NCI-H526 (cell line): ENCODE measurements around the gene NR5A1.
A peak's percentile ranks its signal among the peaks of the same experiment; 100 is the strongest.

ENCODE experiments used
- DNase-seq, 2 experiments: peaks; one replicate each; lab custom pipeline; 2025; lab: John Stamatoyannopoulos, UW

The NR5A1 gene

DNA sequence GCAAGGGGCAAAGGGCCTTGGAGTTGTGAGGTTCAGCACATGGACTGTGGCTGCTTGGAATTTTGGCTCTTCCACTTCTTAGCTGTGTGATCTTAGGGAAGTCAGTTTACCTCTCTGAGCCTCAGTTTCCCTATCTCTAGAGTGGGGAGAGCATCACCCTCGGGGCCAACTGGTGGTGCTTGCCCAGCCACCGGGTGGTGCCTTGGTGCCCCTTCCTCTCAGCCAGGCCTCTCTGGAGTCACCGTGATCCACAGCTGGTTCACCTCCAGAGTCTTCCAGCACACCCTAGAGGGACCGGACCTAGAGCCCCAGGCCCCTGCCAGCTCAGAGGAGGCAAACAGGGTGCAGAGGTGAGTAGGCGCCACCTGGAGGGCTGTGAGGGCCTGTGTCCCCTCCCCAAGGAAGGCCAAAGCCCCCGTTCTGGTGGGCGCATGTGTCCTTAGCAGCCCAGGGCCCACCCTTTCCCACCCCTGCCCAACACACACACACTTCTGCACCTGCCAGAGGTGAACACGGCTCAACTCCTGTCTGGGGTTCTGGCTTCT, 49.2 kb downstream of the NR5A1 start:
- DNase-seq = no peak

DNA sequence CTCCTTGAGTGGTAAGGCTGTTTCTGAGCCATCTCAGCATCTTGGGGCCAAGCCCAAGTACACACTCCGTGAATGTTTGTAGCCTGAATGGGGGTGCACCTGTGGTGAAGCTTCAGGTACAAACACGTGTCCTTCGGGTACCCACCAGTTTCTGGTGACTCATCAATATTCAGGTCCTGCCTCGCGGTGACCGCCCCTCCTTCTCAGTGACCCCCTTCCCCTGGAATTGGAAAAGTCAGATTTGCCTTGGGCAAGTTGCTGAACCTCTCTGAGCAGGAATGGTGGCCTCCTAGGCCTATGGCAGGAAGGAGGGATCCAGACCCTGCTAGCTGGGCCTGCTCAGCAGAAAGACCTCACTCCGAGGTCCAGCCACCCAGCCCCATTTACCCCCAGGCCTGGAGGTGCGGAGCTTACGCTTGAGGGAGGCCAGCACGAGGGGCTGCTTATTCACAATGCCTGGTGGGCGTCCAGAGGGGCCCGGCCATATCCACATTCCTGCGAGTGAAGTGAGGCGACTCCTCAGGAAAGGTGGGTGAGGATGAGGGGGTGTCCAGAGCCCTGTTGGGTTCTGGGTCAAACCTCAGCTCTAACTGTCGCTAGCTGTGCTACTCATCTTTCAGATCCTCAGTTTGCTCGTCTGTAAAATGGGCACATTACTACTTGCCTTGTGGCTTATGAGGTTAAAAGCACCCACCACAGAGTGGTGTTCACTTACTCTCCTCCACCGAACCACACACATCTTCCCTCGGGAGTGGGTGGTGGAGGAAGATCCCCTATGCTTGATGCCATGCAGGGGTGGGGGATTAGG, 49.9 kb downstream of the NR5A1 start:
- DNase-seq = no peak

DNA sequence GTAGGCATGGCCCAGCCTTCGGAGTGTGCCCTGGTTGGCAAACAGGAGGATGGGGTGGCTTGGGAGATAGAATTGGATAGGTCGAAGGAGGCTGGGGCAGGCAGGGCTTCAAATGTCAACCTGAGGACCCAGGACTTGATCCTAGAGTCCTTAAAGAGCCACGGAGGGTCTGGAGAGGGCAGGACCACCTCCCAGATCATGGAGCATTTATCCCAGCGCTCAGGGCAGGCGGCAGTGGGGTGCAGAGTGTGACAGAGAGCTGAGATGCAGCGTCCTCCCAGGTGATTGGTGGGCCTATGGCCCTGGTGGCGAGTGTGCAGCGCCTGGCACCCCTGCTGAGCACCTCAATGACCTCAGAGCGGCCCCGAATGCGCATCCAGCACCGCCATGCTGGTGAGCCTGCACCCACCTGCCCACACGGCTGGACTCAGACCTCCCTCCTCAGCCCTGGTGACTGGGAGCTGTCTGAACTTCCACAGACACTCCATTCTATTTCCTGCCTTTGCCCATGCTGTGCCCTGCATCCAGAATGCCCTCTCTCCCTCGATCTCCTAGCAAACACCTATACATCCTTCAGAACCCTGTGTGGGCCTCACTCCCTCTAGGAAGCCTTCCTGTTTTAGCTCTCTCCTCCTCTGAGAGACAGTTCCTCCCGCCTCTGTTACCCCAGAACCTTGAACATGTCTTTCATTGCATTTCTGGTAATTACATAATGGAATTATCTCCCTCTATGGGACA, 50.7 kb downstream of the NR5A1 start:
- DNase-seq = no peak

DNA sequence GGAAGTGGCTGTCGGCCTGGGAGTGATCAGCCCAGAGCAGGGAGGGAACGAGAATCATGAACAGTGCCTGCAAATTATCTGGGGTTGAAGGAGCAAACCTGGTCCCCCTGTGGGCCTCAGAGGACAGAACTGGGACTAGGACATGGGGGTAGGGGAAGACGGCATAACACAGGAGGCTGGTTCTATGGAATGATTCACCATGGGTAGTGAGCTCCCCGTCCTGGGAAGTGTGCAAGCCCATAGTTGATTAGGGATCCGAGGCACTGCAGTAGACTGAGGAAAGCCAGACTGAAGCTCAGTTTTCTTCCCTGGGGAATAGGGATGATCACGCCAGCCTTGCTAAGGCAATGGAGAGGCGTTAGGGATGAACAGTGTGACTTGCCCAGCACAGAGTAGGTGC, 51.4 kb downstream of the NR5A1 start:
- DNase-seq = no peak

DNA sequence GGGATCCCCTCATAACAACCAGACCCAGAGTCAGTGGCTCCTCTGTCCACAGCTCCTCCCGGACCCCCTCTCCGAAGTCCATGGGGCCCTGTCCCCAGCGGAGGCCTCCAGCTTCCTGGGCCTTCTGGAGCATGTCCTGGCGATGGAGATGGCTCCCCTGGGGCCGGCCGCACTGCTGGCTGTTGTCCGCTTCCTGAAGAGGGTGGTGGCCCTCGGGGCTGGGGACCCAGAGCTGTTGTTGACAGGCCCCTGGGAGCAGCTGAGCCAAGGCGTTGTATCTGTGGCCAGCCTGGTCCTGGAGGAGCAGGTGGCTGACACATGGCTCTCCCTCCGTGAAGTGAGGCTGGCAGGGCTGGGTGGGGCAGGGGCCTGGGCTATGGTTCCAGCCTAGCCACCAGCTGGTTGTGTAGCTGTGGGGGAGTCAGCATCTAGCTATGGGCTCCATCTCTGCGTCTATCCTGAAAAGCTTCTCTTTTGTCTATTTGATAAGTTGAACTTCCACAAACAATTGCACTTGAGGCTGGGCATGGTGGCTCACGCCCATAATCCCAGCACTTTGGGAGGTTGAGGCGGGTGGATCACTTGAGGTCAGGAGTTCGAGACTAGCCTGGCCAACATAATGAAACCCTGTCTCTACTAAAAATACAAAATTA, 52.3 kb downstream of the NR5A1 start:
- no peak for DNase-seq

DNA sequence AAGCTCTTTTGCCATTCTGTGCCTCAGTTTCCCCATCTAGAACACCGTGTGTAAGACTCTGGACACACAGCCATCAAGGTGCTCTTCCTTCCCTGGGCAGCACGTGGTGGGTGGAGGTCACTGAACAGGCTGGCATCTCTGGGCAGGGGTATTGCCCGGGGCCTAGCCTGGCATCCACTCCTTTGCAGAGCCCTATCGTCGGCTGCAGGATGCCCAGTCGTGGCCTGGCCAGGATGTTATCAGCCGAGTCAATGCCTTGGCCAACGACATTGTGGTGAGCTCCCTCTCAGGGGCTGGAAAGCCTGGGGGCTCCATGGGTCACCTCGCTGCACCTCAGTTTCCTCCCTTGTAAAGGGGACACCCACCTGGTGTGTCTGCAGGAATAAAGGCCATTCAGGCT, 52.9 kb downstream of the NR5A1 start:
- DNase-seq = no peak

DNA sequence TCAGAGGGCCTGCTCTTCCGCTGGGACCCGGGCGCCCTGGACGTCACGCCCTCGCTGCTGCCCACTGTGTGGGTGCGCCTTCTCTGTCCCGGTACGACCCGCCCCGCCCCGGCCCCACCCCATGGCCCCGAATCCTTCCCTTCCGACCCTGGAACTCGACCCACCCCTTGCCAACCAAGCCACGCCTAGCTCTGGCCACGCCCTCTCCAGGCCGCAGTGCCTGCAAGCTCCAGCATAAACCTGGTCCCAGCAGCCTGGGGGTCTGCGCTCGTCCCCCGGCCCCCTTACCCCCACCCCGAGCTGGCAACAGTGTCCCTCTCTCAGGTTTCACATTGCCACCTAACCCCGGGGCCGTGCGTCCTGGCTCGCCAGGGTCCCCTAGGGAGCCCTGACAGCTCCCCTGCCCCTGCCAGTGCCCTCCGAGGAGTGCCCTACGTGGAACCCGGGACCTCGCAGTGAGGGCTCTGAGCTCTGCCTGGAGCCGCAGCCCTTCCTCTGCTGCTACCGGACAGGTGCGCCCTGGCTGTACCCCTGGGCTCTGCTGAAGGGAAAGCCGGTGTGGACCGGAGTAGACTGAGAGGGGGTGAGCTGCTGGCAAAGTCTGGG, 53.5 kb downstream of the NR5A1 start:
- DNase-seq = peak in 1 of 2 experiments; percentile 36

DNA sequence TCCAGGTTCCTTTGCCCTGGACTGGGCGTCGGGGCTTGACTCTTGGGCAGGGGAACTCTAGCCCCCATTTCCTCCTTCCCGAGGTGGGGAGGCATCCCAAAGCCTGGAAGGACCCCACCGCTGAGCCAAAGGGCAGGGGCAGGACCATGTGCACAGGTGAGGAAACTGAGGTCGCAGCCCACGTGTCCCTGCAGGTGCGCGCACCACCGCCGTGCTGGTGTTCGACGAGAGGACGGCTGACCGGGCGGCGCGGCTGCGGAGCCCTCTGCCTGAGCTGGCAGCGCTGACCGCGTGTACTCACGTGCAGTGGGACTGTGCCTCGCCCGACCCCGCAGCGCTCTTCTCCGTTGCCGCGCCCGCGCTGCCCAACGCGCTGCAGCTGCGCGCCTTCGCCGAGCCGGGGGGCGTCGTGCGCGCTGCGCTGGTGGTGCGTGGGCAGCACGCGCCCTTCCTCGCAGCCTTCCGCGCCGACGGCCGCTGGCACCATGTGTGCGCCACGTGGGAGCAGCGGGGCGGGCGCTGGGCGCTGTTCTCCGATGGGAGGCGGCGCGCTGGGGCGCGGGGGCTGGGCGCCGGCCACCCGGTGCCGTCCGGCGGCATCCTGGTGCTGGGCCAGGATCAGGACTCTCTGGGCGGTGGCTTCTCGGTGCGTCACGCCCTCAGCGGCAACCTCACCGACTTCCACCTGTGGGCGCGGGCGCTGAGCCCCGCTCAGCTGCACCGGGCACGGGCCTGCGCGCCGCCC, 54.2 kb downstream of the NR5A1 start:
- peak in 1 of 2 experiments; percentile 36 for DNase-seq

DNA sequence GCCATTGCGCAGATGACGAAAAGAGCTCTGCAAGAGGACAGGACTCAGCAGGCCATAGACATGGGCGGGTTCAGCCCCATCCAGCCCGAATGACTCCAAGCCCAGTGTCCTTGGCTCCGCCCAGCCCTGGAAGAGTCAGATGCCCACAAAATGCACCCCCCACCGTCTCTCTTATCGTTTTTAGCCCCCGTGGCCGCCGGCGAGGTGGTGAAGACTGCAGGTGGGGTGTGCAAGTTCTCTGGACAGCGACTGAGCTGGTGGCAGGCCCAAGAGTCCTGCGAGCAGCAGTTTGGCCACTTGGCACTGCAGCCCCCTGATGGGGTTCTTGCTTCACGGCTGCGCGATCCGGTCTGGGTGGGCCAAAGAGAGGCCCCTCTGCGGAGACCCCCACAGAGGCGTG, 54.9 kb downstream of the NR5A1 start:
- DNase-seq = no peak

DNA sequence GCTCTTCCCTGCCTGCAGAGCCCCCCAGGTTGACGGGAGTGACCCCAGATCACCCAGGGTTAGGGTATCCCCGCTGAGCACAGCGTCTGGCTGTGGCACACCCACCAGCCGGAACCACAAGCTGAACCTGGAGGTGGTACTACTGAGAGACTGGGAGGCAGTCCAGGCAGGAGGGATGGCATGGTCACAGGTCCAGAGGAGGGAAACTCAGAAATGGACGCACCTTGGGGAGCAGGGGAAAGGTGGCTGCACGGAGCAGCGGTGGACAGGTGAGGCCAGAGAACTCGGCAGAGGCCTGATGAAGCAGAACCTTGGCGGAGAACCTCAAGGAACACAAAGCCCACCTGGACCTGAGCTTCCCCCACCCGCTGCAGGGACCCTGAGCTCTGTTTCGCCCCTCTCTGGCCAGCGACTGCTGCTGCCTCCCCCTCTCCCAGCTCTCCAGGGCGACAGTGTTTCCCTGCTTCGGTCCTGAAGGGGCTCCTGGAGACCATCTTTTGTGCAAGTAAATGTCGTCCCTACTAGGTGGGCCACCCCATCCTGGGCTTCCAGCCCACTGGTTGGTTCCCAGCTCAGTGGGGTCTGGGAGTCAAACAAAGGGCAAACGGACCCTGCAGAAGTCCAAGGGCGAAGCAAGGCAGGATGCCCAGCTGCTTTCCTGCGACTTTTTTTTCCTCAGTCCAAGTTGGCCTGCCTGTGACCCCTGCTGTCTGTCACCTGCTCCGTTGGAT, 56.1 kb downstream of the NR5A1 start:
- DNase-seq = no peak

DNA sequence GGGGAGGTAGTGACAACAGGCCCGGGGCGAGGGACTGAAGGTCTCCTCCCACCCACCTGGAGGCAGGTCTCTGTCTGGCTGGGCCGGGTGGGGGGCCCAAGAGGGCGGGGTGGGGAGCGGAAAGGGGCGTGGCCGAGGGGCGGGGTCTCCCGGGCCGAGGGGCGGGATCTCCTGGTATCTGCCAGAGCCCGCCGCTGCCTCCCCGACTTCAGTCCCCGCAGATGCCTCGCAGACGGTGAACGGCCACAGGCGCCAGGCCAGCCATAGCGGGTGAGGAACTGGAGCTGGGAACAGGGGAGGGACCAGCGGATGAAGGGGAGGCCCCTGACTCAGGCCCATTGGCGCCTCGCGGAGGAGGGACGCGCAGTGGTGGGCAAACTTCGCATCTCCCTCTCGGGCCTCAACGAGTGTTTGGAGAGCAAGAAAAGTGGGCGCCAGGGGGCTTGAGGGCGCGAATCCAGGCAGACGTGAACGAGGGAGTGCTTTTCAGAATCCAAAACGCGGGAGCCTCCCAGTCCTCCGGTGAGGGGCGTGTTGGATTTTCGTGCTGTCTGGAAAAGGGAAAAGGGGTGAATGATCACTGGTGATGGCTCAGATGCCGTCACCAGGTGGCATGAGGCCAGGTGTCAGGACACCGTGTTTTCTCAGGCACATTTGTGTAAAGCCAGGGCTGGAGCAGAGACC, 56.8 kb downstream of the NR5A1 start, which contains the start of gene ADGRD2:
ADGRD2 (plus strand) TSS at position 211 of the 684 bp plus-strand sequence. CDS start 1,216 bp downstream, outside the sequence.
- peak in 1 of 2 experiments; percentile 18 for DNase-seq

DNA sequence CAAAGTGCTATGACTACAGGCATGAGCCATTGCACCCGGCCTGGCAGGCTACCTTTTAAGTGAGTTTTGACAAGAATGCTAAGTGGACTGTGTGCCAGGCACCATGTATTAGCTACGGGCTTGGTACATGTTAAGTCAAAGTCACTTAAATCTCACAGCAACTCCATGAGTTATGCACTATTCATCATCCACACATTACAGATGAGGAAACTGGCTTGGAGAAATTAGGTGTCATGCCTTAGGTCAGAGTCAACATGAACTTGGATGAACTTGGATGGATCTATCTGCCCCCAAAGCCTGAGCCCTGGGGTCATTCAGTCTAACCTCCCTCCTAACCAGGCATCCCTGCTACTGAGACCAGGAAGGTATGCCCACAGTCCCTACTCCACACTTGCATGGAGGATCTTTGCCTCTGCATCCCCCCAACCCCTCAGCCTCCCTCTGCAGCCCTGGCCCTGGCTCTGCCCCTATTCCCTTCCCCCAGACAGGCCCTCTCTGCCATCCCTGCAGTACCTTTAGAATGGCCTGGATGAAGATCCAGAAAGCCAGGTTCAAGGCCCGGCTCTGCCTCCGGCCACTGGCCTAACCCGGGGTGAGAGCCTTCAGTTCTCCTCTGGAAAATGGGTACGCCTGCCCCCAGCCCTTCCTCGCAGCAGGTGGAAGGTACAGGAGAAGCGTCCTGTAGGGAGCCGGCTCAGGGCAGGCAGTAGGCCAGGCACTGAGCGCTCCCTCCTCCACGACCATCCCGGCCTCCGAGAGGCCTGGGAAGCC, 57.6 kb downstream of the NR5A1 start:
- DNase-seq = no peak

DNA sequence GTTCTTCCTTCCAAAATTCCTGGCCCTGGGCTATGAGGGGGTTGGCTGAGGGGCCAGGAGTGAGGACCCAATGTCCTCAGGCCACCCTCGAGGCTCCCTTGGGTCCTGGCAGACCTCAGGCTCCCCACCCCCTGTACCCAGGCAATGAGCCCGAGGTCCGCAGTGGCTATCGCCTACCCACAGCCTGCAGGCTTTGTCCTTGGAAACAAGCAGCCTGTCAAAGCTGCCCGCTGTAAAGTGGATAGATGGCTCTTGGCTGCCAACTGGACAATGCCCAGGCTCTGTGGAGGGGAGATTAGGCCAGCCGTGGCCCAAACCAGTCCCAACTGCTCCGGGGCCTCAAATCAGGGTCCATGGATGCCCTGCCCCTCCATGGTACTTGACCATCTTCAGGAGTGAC, 59.2 kb downstream of the NR5A1 start:
- no peak for DNase-seq

DNA sequence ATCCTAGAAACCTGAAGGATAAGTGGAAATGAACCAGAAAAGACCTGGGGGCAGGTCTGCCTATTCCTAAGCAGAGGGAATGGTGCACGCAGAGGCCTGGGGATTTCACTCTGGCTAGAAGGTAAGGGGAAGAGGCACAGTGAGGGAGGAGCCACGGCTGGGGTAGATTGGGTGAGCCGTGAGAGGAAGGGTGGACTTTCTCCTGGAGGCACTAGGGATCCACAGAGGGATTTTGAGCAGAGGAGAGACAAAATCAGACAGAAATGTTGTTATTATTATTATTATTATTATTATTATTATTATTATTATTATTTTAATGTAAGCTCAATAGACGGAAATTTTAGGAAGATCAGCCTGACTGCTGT, 59.9 kb downstream of the NR5A1 start:
- DNase-seq = no peak

DNA sequence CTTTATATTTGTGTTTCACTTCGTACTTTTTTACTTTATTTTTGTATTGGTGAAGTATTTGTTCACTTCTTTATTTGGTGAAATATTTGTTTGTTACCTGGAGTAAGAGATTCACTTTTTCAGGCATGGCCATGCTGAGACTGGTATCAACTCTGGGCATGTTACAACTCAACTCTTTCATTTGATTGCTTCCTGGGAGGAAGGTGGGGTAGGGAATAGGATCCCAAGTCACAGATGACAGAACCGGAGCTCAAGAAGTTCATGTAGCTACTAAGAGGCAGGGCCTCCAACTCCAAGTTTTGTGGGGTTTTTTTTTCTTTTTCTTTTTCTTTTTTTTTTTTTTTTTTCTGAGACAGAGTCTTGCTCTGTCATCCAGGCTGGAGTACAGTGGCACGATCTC, 63.0 kb downstream of the NR5A1 start:
- DNase-seq = no peak

DNA sequence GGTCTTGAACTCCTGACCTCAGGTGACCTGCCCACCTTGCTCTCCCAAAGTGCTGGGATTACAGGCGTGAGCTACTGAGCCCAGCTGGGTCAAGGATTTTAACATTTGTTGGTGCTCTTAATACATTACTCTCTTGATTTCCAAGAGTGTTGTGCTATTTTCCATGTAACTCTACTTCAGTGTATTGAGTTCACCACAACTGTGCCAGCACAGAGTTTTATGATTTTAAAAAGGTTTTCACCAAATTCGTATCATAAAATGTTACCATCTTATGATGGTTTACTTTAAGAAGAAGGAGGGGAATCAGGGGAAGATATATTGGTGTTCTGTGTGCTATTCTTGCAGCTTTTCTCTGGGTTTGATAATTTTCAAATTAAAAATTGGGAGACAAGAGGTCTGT, 63.6 kb downstream of the NR5A1 start:
- DNase-seq = no peak

DNA sequence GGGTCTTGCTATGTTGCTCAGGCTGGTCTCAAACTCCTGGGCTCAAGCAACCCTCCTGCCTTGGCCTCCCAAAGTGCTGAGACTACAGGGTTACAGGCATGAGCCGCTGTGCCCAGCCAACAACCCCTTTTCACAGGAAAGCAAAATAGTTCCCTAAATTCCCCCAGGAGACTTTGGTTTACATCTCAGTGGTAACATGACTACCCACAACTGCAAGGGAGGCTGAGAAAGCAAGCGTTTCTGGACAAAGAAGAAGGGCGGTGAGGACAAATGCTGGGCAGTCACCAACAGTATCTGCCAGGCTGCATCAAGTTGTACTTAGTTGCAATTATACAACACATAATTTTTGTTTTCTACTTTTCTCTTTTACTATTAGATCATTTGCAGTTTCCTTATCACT, 64.4 kb downstream of the NR5A1 start:
- DNase-seq = no peak

DNA sequence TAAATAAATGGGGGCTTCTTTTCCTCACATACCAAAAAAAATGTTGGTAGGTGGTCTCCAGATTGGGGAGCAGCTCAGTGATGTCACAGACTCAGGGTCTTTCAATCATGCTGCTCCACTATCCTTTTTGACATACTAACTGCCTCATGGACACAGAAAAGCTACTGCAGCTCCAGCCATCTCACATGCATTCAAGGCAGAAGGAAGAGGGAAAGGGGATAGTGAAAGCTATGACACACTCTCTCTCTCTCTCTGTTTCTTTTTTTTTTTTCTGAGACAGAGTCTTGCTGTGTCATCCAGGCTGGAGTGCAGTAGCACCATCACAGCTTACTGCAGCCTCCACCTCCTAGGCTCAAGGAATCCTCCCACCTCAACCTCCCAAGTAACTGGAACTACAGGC, 64.8 kb downstream of the NR5A1 start:
- DNase-seq = no peak

DNA sequence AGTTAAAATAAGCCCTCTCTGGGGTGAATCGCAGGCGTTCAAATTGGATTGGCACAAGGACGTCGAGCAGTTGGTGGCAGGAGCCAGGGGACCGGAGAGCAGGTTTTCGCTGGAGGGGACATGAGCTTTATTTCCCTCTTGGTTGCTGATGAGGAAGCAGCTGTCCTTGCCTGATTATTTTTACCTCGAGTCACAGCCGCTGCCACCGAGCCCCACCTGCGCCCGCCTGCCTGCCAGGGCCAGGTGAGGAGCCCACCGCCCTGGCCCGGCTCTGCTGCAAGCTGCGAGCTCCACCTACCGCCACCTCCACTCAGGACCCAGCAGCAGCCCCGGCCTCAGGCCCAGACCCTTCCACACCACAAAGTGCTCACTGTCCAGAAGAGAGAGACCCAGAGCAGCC, 65.9 kb downstream of the NR5A1 start:
- DNase-seq = no peak
